ENCODE data around the gene NRDC. TPM values are rescaled to one million over a fixed set of nuclear protein-coding genes. Genes with fewer than 3 reads are reported as not detected.

The NRDC gene
- total RNA-seq, 4 donors from 2014 or later, result 77.0 to 103 (median 77.6) TPM

DNA sequence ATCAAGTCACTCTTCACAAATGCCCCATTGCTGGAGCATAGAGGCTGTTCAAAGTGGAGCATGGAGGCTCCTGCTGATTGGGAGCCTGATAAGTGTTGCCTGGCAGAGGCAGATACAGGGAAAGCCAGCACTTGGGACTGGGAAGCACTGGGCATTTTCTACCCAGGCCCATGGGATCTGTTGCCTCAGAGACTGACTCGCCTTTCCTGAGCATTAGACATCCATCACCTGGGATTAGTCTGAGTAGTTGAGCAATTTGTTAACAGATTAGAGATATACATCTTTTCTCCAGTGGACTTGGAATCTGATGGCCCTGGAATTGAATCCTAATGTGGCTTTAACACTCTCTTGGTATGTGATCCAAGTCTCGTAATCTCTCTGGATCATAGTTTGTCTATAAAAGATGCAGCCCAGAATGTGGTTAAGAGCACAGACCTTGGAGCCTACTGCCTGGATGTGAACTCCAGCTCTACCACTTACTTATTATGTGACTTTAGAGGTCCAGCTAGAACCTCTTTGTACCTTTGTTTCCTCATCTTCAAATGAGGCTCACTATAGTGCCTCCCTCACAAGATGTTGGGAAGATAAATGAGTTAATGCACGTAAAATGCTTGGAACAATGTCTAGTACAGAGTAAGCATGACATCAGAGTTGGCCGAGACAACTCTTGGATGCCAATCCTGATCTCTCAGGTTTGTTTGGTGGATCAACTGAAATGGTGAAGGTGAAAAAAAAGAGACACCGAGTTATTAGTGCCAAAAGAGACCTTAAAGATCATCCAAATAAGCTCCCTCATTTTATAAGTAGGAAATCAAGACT is 38.3 kb upstream of the NRDC start:
- TF ChIP-seq, protein P1, sequence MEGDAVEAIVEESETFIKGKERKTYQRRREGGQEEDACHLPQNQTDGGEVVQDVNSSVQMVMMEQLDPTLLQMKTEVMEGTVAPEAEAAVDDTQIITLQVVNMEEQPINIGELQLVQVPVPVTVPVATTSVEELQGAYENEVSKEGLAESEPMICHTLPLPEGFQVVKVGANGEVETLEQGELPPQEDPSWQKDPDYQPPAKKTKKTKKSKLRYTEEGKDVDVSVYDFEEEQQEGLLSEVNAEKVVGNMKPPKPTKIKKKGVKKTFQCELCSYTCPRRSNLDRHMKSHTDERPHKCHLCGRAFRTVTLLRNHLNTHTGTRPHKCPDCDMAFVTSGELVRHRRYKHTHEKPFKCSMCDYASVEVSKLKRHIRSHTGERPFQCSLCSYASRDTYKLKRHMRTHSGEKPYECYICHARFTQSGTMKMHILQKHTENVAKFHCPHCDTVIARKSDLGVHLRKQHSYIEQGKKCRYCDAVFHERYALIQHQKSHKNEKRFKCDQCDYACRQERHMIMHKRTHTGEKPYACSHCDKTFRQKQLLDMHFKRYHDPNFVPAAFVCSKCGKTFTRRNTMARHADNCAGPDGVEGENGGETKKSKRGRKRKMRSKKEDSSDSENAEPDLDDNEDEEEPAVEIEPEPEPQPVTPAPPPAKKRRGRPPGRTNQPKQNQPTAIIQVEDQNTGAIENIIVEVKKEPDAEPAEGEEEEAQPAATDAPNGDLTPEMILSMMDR (IDR thresholded peaks at IDR 0.05), result no peak
- DNase-seq (ENCODE audit: low spot score) (no peak), ATAC-seq (ENCODE audit: low FRiP score) (no peak)

DNA sequence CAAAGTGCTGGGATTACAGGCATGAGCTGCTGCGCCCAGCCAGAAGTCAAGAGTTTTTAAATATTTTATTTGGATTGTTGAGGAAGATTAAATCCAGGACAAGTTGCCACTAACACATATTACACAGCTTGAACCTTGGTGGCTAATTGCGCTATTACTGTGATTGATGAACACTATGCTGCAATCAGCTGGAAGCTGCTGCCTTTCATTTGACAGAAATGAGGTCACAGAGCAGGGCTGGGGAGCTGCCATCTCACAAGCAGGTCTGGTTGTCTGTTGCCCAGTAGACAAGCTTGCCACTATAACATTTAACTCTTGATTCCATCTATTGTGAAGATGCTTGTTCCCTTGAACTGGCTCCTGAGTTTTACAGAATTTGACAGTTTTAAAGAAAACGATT is 37.4 kb upstream of the NRDC start:
- ATAC-seq (ENCODE audit: low FRiP score) (no peak), DNase-seq (ENCODE audit: low spot score) (no peak)
- TF ChIP-seq, protein P1 (IDR thresholded peaks at IDR 0.05), result no peak

DNA sequence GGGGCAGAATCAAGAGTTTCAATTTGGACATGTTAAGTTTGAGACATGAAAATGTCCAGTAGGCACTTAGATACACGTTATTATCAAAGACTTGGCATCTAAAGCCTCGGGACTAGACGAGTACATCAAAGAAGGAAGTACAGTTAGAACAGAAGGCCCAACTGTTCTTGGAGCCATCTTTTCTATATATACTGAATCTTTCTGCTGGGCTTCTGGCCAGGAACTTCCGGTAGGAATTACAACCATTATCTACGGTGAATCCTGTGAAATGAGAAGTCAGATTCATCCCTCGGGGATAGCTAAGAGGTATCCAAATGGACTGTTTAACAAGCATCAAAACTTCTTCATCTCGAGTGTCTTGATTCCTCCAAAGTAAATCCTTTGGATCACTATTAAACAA is 34.4 kb upstream of the NRDC start:
- DNase-seq (ENCODE audit: low spot score), result no peak
- no peak for ATAC-seq (ENCODE audit: low FRiP score)
- TF ChIP-seq, protein P1 (IDR thresholded peaks at IDR 0.05), result no peak

DNA sequence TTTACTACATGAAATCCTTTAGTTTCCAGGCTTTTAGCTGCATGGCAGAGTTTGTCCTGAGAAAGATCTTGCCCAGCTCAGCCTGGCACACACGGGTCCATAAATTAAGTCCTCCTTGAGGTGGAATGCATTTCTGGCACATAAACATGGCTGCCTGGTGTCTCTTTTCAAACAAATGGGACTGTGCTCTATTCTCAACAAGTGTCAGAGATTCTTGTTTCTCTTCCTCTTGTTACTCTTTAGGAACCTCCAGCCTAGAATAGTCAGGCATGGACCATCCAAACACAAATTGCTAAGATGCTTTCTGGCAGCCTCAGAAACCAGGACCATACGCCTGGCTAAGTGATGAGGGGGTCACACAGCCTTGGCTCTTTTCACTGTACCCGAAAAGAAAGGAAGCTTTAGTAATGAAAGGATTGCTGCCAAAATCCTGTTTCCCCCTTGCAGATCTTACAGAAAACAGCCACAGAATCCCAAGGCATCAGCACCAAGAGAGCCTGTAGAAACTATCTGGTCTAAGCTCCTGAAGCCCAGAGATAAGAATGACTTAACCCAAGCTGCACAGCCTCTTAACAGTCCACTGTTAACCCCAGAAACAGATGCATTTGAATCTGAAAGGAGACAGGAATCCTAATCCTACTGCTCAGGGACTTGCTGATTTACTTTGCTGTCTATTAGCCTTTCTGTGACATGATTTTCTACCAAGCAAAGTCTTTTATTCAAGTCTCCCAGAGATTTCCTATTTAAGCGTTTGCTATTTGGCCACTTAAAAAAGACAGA is 31.9 kb upstream of the NRDC start:
- DNase-seq (ENCODE audit: low spot score) (no peak), ATAC-seq (ENCODE audit: low FRiP score) (no peak)
- TF ChIP-seq, protein P1 (IDR thresholded peaks at IDR 0.05), result no peak

DNA sequence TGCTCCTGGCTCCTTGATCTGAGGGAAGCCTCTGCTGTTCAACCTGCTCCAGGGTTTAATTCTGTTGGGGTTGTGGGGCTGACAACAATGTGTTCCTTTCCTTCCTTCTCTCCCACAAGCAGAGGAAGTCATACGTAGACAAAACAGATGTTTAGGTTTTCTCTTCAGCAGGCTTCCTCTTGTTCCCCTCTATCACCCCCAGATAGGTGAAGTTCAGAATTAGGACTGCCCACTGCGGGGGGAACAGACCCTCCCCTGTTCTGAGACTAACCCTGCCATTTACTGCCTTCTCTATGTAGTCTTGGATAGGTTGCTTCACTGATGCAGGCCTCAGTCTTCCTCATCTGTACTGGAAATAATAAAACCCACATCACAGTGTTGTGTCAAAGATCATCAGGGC is 30.0 kb upstream of the NRDC start:
- TF ChIP-seq, protein P1 (IDR thresholded peaks at IDR 0.05), result no peak
- DNase-seq (ENCODE audit: low spot score), result no peak
- ATAC-seq (ENCODE audit: low FRiP score), result no peak

DNA sequence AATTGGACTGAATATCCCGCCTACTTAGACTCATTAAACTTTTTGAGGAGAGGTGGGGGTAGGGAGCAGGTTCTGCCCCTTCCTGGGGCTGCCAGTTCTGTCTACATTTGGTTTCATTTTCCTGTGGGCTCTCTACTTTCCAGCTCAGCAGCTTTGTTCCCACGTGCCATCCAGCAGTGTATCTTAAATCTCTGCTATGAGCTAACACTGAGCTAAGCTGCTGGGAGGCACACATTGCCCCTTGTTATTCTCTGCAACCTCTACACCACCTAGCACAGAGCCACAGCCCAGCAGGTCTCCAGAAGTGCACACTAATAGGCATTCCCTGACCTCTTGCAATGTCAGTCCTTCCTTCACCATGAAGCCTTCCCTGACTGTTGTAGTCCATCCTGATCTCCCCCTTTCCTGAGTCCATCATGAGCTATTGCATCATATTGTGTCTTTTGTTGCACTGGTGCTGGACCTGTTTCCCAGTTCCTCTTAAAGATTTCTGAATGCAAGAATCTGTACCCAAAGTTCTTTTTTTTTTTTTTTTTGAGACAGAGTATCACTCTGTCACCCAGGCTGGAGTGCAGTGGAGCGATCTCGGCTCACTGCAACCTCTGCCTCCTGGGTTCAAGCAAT is 28.7 kb upstream of the NRDC start:
- no peak for DNase-seq (ENCODE audit: low spot score)
- ATAC-seq (ENCODE audit: low FRiP score), result no peak
- TF ChIP-seq, protein P1 (IDR thresholded peaks at IDR 0.05), result no peak

Measured in omental fat pad (tissue), 4 donors.